ENCODE measurements around the gene ACOX3. TPM values are rescaled to one million over a fixed set of nuclear protein-coding genes. Genes with fewer than 3 reads are reported as not detected.

ACOX3 gene
- total RNA-seq, 1 experiment from 2014 or later: 11.0 TPM

GRCh38 chr4:8346838-8347605, 93.5 kb downstream of the ACOX3 start:
- BruUV-seq (replicated peaks): no TSS peak
- CTCF ChIA-PET: no interaction called here
- no peaks in the 10 kb centered on the region for H3K9me3 Mint-ChIP-seq (ENCODE audit: low read depth, unreplicated experiment)

GRCh38 chr4:8345946-8346814, 94.3 kb downstream of the ACOX3 start:
- H3K4me1 Mint-ChIP-seq (ENCODE audit: low read depth, unreplicated experiment): no peaks in the 10 kb centered on the region
- no TSS peak for BruUV-seq (replicated peaks)
- peaks cover 45% of the 10 kb centered on the region for H3K27me3 Mint-ChIP-seq (ENCODE audit: unreplicated experiment)
- no peak overlapping the region for H3K4me3 Mint-ChIP-seq (ENCODE audit: low read depth, unreplicated experiment)
- TF ChIP-seq CTCF (IDR thresholded peaks at IDR 0.05; ENCODE audit: unreplicated experiment): no peak
- DNase-seq: no peak
- no peaks in the 10 kb centered on the region for H3K9me3 Mint-ChIP-seq (ENCODE audit: low read depth, unreplicated experiment)
- H3K36me3 Mint-ChIP-seq (ENCODE audit: insufficient read depth, unreplicated experiment): no peaks in the 10 kb centered on the region
- CTCF ChIA-PET: no interaction called here
- intact Hi-C loops (cut with micrococcal nuclease; ENCODE audit: unreplicated experiment): no loop called here
- H3K27ac Mint-ChIP-seq (ENCODE audit: unreplicated experiment): no peak overlapping the region

More at GRCh38 chr4:8346838-8347605, 93.5 kb downstream of the ACOX3 start:
- Mint-ChIP-seq H3K4me1 (ENCODE audit: low read depth, unreplicated experiment) (no peaks in the 10 kb centered on the region), H3K4me3 (ENCODE audit: low read depth, unreplicated experiment) (no peak overlapping the region), H3K27me3 (ENCODE audit: unreplicated experiment) (peaks cover 38% of the 10 kb centered on the region), H3K36me3 (ENCODE audit: insufficient read depth, unreplicated experiment) (no peaks in the 10 kb centered on the region), H3K27ac (ENCODE audit: unreplicated experiment) (no peak overlapping the region)
- no peak for DNase-seq
- TF ChIP-seq CTCF (IDR thresholded peaks at IDR 0.05; ENCODE audit: unreplicated experiment): no peak
- intact Hi-C loops (cut with micrococcal nuclease; ENCODE audit: unreplicated experiment): no loop called here

GRCh38 chr4:8345053-8345945, 95.2 kb downstream of the ACOX3 start:
- DNase-seq: no peak
- no TSS peak for BruUV-seq (replicated peaks)
- CTCF ChIA-PET: no interaction called here
- intact Hi-C loops (cut with micrococcal nuclease; ENCODE audit: unreplicated experiment): no loop called here
- Mint-ChIP-seq H3K9me3 (ENCODE audit: low read depth, unreplicated experiment) (no peaks in the 10 kb centered on the region), H3K4me1 (ENCODE audit: low read depth, unreplicated experiment) (no peaks in the 10 kb centered on the region), H3K4me3 (ENCODE audit: low read depth, unreplicated experiment) (no peak overlapping the region), H3K27me3 (ENCODE audit: unreplicated experiment) (peaks cover 45% of the 10 kb centered on the region), H3K36me3 (ENCODE audit: insufficient read depth, unreplicated experiment) (no peaks in the 10 kb centered on the region), H3K27ac (ENCODE audit: unreplicated experiment) (no peak overlapping the region)
- TF ChIP-seq CTCF (IDR thresholded peaks at IDR 0.05; ENCODE audit: unreplicated experiment): no peak

- intact Hi-C loops (cut with micrococcal nuclease; ENCODE audit: unreplicated experiment): no loop called here
- peaks cover 48% of the 10 kb centered on the region for H3K27me3 Mint-ChIP-seq (ENCODE audit: unreplicated experiment)
- CTCF ChIA-PET: no interaction called here
Measured at GRCh38 chr4:8344377-8344776, 96.1 kb downstream of the ACOX3 start.

More at GRCh38 chr4:8344377-8344776, 96.1 kb downstream of the ACOX3 start:
- no peaks in the 10 kb centered on the region for H3K9me3 Mint-ChIP-seq (ENCODE audit: low read depth, unreplicated experiment)
- BruUV-seq (replicated peaks): no TSS peak
- H3K36me3 Mint-ChIP-seq (ENCODE audit: insufficient read depth, unreplicated experiment): no peaks in the 10 kb centered on the region
- no peaks in the 10 kb centered on the region for H3K4me1 Mint-ChIP-seq (ENCODE audit: low read depth, unreplicated experiment)
- DNase-seq: no peak
- no peak overlapping the region for H3K4me3 Mint-ChIP-seq (ENCODE audit: low read depth, unreplicated experiment)
- H3K27ac Mint-ChIP-seq (ENCODE audit: unreplicated experiment): no peak overlapping the region
- no peak for TF ChIP-seq CTCF (IDR thresholded peaks at IDR 0.05; ENCODE audit: unreplicated experiment)
